Upper lobe of left lung (tissue), 6 donors: ENCODE data around the gene MED14. TPM values are rescaled to one million over a fixed set of nuclear protein-coding genes. Genes with fewer than 3 reads are reported as not detected.

Experiments
- ATAC-seq, 2 donors: fragments of 200-7000 bp; cut with Tn5 transposase; one replicate each; pipeline ENCODE4 v1.9.1; 2022; ENCODE audit warnings: mild to moderate bottlenecking in 2 of 2, moderate library complexity in 2 of 2; ENCODE audit not compliant: low FRiP score in 2 of 2
- DNase-seq, 2 donors: peaks; one replicate each; pipeline ENCODE4 v3.0.0-alpha.2; 2019 to 2020
- H3K27ac ChIP-seq, 4 donors: fragments of 200-600 bp; sonication (generic); one replicate each; pipeline ENCODE4 v1.5.1; 2016 to 2019
- H3K27me3 ChIP-seq, 4 donors: fragments of 200-600 bp; sonication (generic); one replicate each; pipeline ENCODE4 v1.5.1; 2017 to 2019
- H3K36me3 ChIP-seq, 4 donors: fragments of 200-600 bp; sonication (generic); one replicate each; pipeline ENCODE4 v1.5.1; 2016 to 2019
- H3K4me1 ChIP-seq, 4 donors: fragments of 200-600 bp; sonication (generic); one replicate each; pipeline ENCODE4 v1.5.1; 2018 to 2019
- H3K4me3 ChIP-seq, 4 donors: fragments of 200-600 bp; sonication (generic); one replicate each; pipeline ENCODE4 v1.5.1; 2017 to 2019; ENCODE audit warnings: mild to moderate bottlenecking in 2 of 4, moderate library complexity in 1 of 4
- H3K9me3 ChIP-seq, 4 donors: fragments of 200-600 bp; sonication (generic); one replicate each; pipeline ENCODE4 v1.5.1; 2018 to 2019
- EP300 ChIP-seq, 4 donors: sonication (generic); formaldehyde crosslinking; IDR thresholded peaks; one replicate each; pipeline ENCODE4 v1.5.1; 2017; ENCODE audit warnings: antibody characterized with exemption in 4 of 4, control low read depth in 2 of 4
- POLR2A ChIP-seq, 4 donors: fragments of 450-650 bp; IDR thresholded peaks; one replicate each; pipeline ENCODE4 v1.5.1; 2016 to 2017; ENCODE audit warnings: antibody characterized with exemption in 4 of 4, mild to moderate bottlenecking in 2 of 4
- POLR2AphosphoS5 ChIP-seq, 2 donors: sonication (generic); formaldehyde crosslinking; IDR thresholded peaks; one replicate each; pipeline ENCODE4 v1.5.1; 2017; ENCODE audit warnings: antibody characterized with exemption in 2 of 2
- WGBS, 2 donors: methylation state at CpG; one replicate each; pipeline ENCODE4 v1.1.5; 2017 to 2018; 5-methylcytosine and 5-hydroxymethylcytosine counted together
- total RNA-seq, 6 donors: library from RNA; depleted of rRNA in 4 of 6; stranded (reverse); fragments of >200 nt in 4 of 6; gene quantifications; one replicate each; pipeline versions ENCODE4 v1.1.0 to v1.2.1, GENCODE V29; 2016 to 2021
- TF ChIP-seq, protein P1 (sequence below), 6 experiments: fragments of 450-650 bp in 4 of 6; fragments of 200-600 bp in 2 of 6; sonication (generic) in 2 of 6; IDR thresholded peaks; one replicate each; pipeline ENCODE4 v1.5.1; 2016 to 2019; ENCODE audit warnings: antibody characterized with exemption in 6 of 6
- donor health status: DM: no; HTN: no; CAD: no; lungs with moderate emphysema.
- donor health status: DM: no; HTN: yes; CAD: no; lungs with severe emphysema.

MED14 gene
- total RNA-seq, 6 donors from 2014 or later, result 20.4 to 49.2 (median 37.8) TPM

DNA sequence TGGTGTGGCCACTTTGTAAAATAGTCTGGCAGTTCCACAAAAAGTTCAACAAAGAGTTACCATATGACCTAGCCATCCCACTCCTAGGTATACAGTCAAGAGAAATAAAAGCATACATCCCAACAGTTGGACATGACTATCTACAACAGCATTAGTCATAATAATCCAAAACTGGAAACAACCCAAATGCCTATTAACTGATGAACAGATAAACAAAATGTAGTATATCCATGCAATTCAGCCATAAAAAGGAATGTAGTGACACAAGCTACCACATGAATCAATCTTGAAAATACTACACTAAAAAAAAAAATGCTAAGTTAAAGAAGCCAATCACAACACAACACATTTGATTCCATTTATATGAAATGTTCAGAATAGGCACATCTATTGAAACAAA is 16.1 kb downstream of the MED14 start:
- no peak for DNase-seq
- no peak for ATAC-seq
- H3K9me3 ChIP-seq, result no peaks in the 10 kb centered on the region
- TF ChIP-seq EP300 (IDR thresholded peaks at IDR 0.05) (no peak), POLR2A (IDR thresholded peaks at IDR 0.05) (no peak), POLR2AphosphoS5 (IDR thresholded peaks at IDR 0.05) (no peak)
- TF ChIP-seq, protein P1, sequence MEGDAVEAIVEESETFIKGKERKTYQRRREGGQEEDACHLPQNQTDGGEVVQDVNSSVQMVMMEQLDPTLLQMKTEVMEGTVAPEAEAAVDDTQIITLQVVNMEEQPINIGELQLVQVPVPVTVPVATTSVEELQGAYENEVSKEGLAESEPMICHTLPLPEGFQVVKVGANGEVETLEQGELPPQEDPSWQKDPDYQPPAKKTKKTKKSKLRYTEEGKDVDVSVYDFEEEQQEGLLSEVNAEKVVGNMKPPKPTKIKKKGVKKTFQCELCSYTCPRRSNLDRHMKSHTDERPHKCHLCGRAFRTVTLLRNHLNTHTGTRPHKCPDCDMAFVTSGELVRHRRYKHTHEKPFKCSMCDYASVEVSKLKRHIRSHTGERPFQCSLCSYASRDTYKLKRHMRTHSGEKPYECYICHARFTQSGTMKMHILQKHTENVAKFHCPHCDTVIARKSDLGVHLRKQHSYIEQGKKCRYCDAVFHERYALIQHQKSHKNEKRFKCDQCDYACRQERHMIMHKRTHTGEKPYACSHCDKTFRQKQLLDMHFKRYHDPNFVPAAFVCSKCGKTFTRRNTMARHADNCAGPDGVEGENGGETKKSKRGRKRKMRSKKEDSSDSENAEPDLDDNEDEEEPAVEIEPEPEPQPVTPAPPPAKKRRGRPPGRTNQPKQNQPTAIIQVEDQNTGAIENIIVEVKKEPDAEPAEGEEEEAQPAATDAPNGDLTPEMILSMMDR (IDR thresholded peaks at IDR 0.05), result no peak
- H3K27me3 ChIP-seq, result no peaks in the 10 kb centered on the region
- H3K4me3 ChIP-seq, result no peak overlapping the region
- H3K36me3 ChIP-seq, result peaks cover 0 to 4% (median 0%) of the 10 kb centered on the region in 4 donors
- no peaks in the 10 kb centered on the region for H3K4me1 ChIP-seq
- no peak overlapping the region for H3K27ac ChIP-seq

DNA sequence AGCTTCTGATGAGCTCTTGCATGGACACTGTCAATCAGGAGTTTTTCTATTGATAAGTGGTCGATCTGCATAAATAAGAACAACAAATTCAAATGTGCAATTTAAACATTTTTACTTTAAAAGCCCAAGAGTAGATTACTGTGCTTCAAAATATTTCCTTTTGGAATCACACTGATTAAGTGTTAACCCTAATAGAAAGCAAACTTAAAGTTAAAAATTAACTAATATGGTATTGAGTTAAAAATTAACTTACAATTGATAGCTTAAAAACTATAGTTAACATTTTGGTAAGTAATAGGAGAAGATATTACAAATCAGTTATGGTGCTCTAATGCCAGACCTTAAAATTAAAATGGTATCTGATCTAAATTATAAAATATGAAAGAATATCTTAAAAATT is 25.9 kb downstream of the MED14 start:
- Histone ChIP-seq H3K4me3 (no peak overlapping the region), H3K27me3 (no peaks in the 10 kb centered on the region), H3K27ac (no peak overlapping the region), H3K36me3 (peaks cover 0 to 45% (median 6%) of the 10 kb centered on the region in 4 donors), H3K4me1 (no peaks in the 10 kb centered on the region), H3K9me3 (no peaks in the 10 kb centered on the region)
- 81 to 86% methylated on average over 1 of the region's 1 CpG for WGBS, 2 donors
- DNase-seq, result no peak
- no peak for TF ChIP-seq EP300 (IDR thresholded peaks at IDR 0.05)
- no peak for TF ChIP-seq POLR2A (IDR thresholded peaks at IDR 0.05)
- TF ChIP-seq, protein P1 (IDR thresholded peaks at IDR 0.05), result no peak
- TF ChIP-seq POLR2AphosphoS5 (IDR thresholded peaks at IDR 0.05), result no peak
- ATAC-seq, result no peak

DNA sequence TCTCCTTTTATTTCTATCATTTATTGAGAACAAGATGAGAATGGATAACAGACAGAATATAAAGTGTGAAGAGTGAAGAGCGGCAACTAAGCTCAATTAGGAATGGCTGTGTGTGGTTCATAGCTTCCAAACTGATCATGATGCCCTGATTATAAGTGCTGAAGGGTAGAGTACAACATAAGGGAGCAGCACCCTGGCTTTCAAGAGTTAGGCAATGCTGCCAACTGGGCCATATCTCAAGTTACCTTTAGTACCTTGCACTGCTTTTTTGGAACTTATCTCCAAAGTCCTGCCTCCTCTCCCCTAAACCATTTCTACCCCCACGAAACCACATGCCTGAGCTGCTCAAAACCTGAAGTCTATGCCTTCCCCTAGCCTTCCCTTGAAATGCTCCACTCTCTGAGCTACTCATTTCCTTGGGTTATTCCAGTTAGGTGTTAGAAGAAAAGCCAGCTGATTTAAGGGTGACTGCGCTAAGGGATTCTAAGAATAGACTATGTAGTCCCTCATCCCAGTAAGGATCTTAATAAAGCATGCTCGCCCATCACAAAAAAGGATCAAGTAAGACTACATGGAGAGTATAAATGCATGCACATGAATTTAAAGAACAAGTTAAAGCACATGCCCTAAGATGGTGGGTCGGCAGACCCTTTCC is 29.6 kb downstream of the MED14 start:
- no peak for DNase-seq
- Histone ChIP-seq H3K9me3 (no peaks in the 10 kb centered on the region), H3K4me1 (no peaks in the 10 kb centered on the region), H3K27ac (no peak overlapping the region), H3K27me3 (no peaks in the 10 kb centered on the region), H3K36me3 (peaks cover 0 to 27% (median 5%) of the 10 kb centered on the region in 4 donors), H3K4me3 (no peak overlapping the region)
- TF ChIP-seq POLR2A (IDR thresholded peaks at IDR 0.05), result no peak
- no peak for TF ChIP-seq EP300 (IDR thresholded peaks at IDR 0.05)
- TF ChIP-seq POLR2AphosphoS5 (IDR thresholded peaks at IDR 0.05), result no peak
- TF ChIP-seq, protein P1 (IDR thresholded peaks at IDR 0.05), result no peak
- WGBS, 2 donors, result 82 to 96% methylated on average over 5 of the region's 5 CpGs
- no peak for ATAC-seq

DNA sequence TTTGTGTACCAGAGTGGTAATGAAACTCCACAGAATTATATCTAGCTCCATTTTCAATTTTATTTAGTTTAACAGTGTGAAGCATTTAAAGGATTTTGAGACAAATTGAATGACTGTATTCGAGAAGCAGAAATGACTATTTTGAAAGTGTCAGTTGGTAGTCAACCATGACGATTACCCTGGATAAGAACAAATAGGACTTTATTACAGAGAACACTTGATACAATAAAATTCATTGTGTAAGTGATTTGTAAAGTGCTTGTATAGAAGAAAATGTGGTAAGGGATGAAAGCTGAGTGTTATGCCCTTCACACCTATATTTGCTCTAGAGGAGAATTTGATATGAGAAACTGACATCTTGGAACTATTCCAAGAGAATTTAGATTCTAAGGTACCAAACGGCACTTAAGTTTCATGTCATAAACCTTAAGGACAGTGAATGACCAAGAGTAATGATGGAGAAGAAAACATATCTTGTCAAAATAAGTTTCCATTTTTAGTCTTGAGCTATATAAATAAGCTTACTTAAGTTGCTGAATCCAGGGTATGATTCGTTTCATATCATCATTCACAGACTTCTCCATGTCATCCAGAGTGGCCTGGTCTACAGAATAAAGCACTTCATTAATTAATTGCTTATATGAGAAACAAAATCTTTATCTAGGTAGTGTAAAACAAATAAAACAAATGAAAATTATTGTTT is 34.6 kb downstream of the MED14 start:
- ATAC-seq, result no peak
- Histone ChIP-seq H3K4me3 (no peak overlapping the region), H3K9me3 (peaks cover 0 to 5% (median 0%) of the 10 kb centered on the region in 4 donors), H3K36me3 (peaks cover 0 to 13% (median 0%) of the 10 kb centered on the region in 4 donors), H3K27me3 (no peaks in the 10 kb centered on the region), H3K27ac (no peak overlapping the region), H3K4me1 (no peaks in the 10 kb centered on the region)
- TF ChIP-seq POLR2A (IDR thresholded peaks at IDR 0.05), result no peak
- no peak for TF ChIP-seq EP300 (IDR thresholded peaks at IDR 0.05)
- TF ChIP-seq, protein P1 (IDR thresholded peaks at IDR 0.05), result no peak
- no peak for TF ChIP-seq POLR2AphosphoS5 (IDR thresholded peaks at IDR 0.05)
- no peak for DNase-seq
- WGBS, 2 donors, result 76 to 87% methylated on average over 4 of the region's 4 CpGs
